Urinary bladder (tissue), 4 donors: Measurements from ENCODE around the gene RASGEF1C. TPM values are rescaled to one million over a fixed set of nuclear protein-coding genes. Genes with fewer than 3 reads are reported as not detected.
"Not testable (repeated sequence)": the region's sequence is repeated elsewhere in the genome, so short reads cannot be mapped to it uniquely, and the experiment has no call there.

Experiments
- DNase-seq: peaks from one replicate; pipeline ENCODE4 v3.0.0-alpha.2; 2015; ENCODE audit errors: extremely low spot score
- H3K27ac ChIP-seq: one replicate; pipeline ENCODE4 v1.5.1; 2013; ENCODE audit warnings: low read depth, mild to moderate bottlenecking, moderate library complexity
- H3K36me3 ChIP-seq: one replicate; pipeline ENCODE4 v1.6.1; 2013; ENCODE audit warnings: mild to moderate bottlenecking, moderate library complexity; ENCODE audit not compliant: insufficient read depth
- H3K4me1 ChIP-seq: one replicate; pipeline ENCODE4 v1.6.1; 2013; ENCODE audit warnings: mild to moderate bottlenecking, moderate library complexity; ENCODE audit not compliant: insufficient read depth
- H3K4me3 ChIP-seq: one replicate; pipeline ENCODE4 v1.5.1; 2013; ENCODE audit warnings: low read depth, low read length
- WGBS: extraction: QIAGEN DNeasy Blood & Tissue Kit; methylation state at CpG from one replicate; pipeline ENCODE4 v1.1.7; 2013; 5-methylcytosine and 5-hydroxymethylcytosine counted together
- polyA plus RNA-seq: library from polyadenylated mRNA; stranded (reverse); fragments of 200-250 nt; gene quantifications from one replicate; pipeline ENCODE4 v1.2.3, GENCODE V29; 2013
- total RNA-seq: library from RNA; depleted of rRNA; stranded (reverse); fragments of >200 nt; gene quantifications from one replicate; pipeline ENCODE4 v1.2.3, GENCODE V29; 2014
- donor health status: healthy with polysubstance abuse.
- donor health status: healthy.

The RASGEF1C gene
- total and polyA plus RNA-seq, 2 donors: 0.69 to 1.1 TPM

- no peaks in the 10 kb centered on the region for H3K4me1 ChIP-seq
- H3K4me3 ChIP-seq: no peak overlapping the region
- 92% methylated on average over 15 of the region's 15 CpGs for WGBS
- H3K27ac ChIP-seq: no peak overlapping the region
- no peak for DNase-seq
- no peaks in the 10 kb centered on the region for H3K36me3 ChIP-seq
These were observed 7.7 kb upstream of the RASGEF1C start for GRCh38 chr5:180216646-180217171.

- no peaks in the 10 kb centered on the region for H3K4me1 ChIP-seq
- WGBS: 92% methylated on average over 34 of the region's 34 CpGs
- no peak for DNase-seq
- no peak overlapping the region for H3K27ac ChIP-seq
- no peaks in the 10 kb centered on the region for H3K36me3 ChIP-seq
- no peak overlapping the region for H3K4me3 ChIP-seq
These were observed 7.0 kb upstream of the RASGEF1C start for GRCh38 chr5:180215783-180216630.

GRCh38 chr5:180214870-180215770, 6.1 kb upstream of the RASGEF1C start:
- no peak for DNase-seq
- H3K27ac ChIP-seq: no peak overlapping the region
- no peaks in the 10 kb centered on the region for H3K36me3 ChIP-seq
- no peaks in the 10 kb centered on the region for H3K4me1 ChIP-seq
- WGBS: 94% methylated on average over 21 of the region's 21 CpGs
- no peak overlapping the region for H3K4me3 ChIP-seq

GRCh38 chr5:180213657-180214207, 4.7 kb upstream of the RASGEF1C start:
- 89% methylated on average over 5 of the region's 5 CpGs for WGBS
- Histone ChIP-seq H3K36me3 (no peaks in the 10 kb centered on the region), H3K4me1 (no peaks in the 10 kb centered on the region), H3K4me3 (no peak overlapping the region), H3K27ac (no peak overlapping the region)
- DNase-seq: no peak

- 5% methylated on average over 4 of the region's 4 CpGs for WGBS
- Histone ChIP-seq H3K4me1 (no peaks in the 10 kb centered on the region), H3K36me3 (no peaks in the 10 kb centered on the region), H3K27ac (no peak overlapping the region), H3K4me3 (no peak overlapping the region)
- DNase-seq: no peak
These were observed 4.2 kb upstream of the RASGEF1C start for GRCh38 chr5:180213256-180213600.

GRCh38 chr5:180212363-180213255, 3.6 kb upstream of the RASGEF1C start:
- H3K27ac ChIP-seq: no peak overlapping the region
- no peaks in the 10 kb centered on the region for H3K4me1 ChIP-seq
- H3K4me3 ChIP-seq: no peak overlapping the region
- DNase-seq: no peak
- no peaks in the 10 kb centered on the region for H3K36me3 ChIP-seq
- WGBS: 36% methylated on average over 19 of the region's 19 CpGs

- DNase-seq: no peak
These were observed 2.7 kb upstream of the RASGEF1C start for GRCh38 chr5:180211761-180212035.

GRCh38 chr5:180210961-180211760, 2.1 kb upstream of the RASGEF1C start:
- no peak for DNase-seq
- Histone ChIP-seq H3K4me3 (no peak overlapping the region), H3K36me3 (no peaks in the 10 kb centered on the region), H3K4me1 (no peaks in the 10 kb centered on the region), H3K27ac (no peak overlapping the region)
- 91% methylated on average over 16 of the region's 16 CpGs for WGBS

More at GRCh38 chr5:180211761-180212035, 2.7 kb upstream of the RASGEF1C start:
- no peaks in the 10 kb centered on the region for H3K36me3 ChIP-seq
- no peaks in the 10 kb centered on the region for H3K4me1 ChIP-seq
- H3K27ac ChIP-seq: no peak overlapping the region
- H3K4me3 ChIP-seq: no peak overlapping the region
- WGBS: 82% methylated on average over 4 of the region's 4 CpGs

- not testable (repeated sequence) for H3K4me1 ChIP-seq, DNase-seq, H3K27ac ChIP-seq, H3K4me3 ChIP-seq, H3K36me3 ChIP-seq
- WGBS: 90% methylated on average over 12 of the region's 12 CpGs
These were observed 1.1 kb upstream of the RASGEF1C start for GRCh38 chr5:180210077-180210476.

- H3K36me3 ChIP-seq: no peaks in the 10 kb centered on the region
- H3K27ac ChIP-seq: no peak overlapping the region
- 2% methylated on average over 65 of the region's 65 CpGs for WGBS
- no peak for DNase-seq
- no peaks in the 10 kb centered on the region for H3K4me1 ChIP-seq
- H3K4me3 ChIP-seq: peak overlapping the region; percentile 53
These were observed 453 bp downstream of the RASGEF1C start for GRCh38 chr5:180208435-180209081.

GRCh38 chr5:180208038-180208434, 975 bp downstream of the RASGEF1C start:
- Histone ChIP-seq H3K36me3 (no peaks in the 10 kb centered on the region), H3K4me1 (no peaks in the 10 kb centered on the region), H3K4me3 (peak overlapping the region; percentile 53), H3K27ac (no peak overlapping the region)
- DNase-seq: no peak
- WGBS: 31% methylated on average over 14 of the region's 14 CpGs

GRCh38 chr5:180207593-180207992, 1.4 kb downstream of the RASGEF1C start:
- Histone ChIP-seq H3K36me3 (no peaks in the 10 kb centered on the region), H3K4me3 (no peak overlapping the region), H3K4me1 (no peaks in the 10 kb centered on the region), H3K27ac (no peak overlapping the region)
- no peak for DNase-seq
- WGBS: 38% methylated on average over 25 of the region's 25 CpGs
